Ishikawa (cell line): ENCODE data around the gene COX4I2.

Experiments
- CEBPB ChIP-seq: IDR thresholded peaks from 2 replicates; pipeline ENCODE4 v1.6.1; 2012
- CREB1 ChIP-seq: IDR thresholded peaks from 2 replicates; pipeline ENCODE4 v1.6.1; 2012; ENCODE audit warnings: low read depth
- EGR1 ChIP-seq: IDR thresholded peaks from 2 replicates; pipeline ENCODE4 v1.6.1; 2012
- EP300 ChIP-seq: IDR thresholded peaks from 2 replicates; pipeline ENCODE4 v1.6.1; 2012; ENCODE audit warnings: borderline replicate concordance
- FOXM1 ChIP-seq: IDR thresholded peaks from 2 replicates; pipeline ENCODE4 v1.6.1; 2012; ENCODE audit warnings: low read depth, borderline replicate concordance
- NFIC ChIP-seq: IDR thresholded peaks from 2 replicates; pipeline ENCODE4 v1.6.1; 2012
- RAD21 ChIP-seq: IDR thresholded peaks from 2 replicates; pipeline ENCODE4 v1.6.1; 2012; ENCODE audit warnings: low read depth
- REST ChIP-seq: IDR thresholded peaks from 2 replicates; pipeline ENCODE4 v1.6.1; 2012; ENCODE audit warnings: low read depth, mild to moderate bottlenecking
- TAF1 ChIP-seq: IDR thresholded peaks from 2 replicates; pipeline ENCODE4 v1.6.1; 2012; ENCODE audit warnings: low read depth, mild to moderate bottlenecking
- TCF12 ChIP-seq: IDR thresholded peaks from 2 replicates; pipeline ENCODE4 v1.6.1; 2012; ENCODE audit warnings: low read depth
- TEAD4 ChIP-seq: IDR thresholded peaks from 2 replicates; pipeline ENCODE4 v1.6.1; 2012
- YY1 ChIP-seq: IDR thresholded peaks from 2 replicates; pipeline ENCODE4 v1.6.1; 2012; ENCODE audit warnings: low read depth
- ZBTB7A ChIP-seq: IDR thresholded peaks from 2 replicates; pipeline ENCODE4 v1.6.1; 2012; ENCODE audit warnings: low read depth
- TF ChIP-seq, protein P1 (sequence below): IDR thresholded peaks from 2 replicates; pipeline ENCODE4 v1.6.1; 2012
- TF ChIP-seq, protein P2 (sequence below): IDR thresholded peaks from 2 replicates; pipeline ENCODE4 v1.6.1; 2012

The COX4I2 gene

DNA sequence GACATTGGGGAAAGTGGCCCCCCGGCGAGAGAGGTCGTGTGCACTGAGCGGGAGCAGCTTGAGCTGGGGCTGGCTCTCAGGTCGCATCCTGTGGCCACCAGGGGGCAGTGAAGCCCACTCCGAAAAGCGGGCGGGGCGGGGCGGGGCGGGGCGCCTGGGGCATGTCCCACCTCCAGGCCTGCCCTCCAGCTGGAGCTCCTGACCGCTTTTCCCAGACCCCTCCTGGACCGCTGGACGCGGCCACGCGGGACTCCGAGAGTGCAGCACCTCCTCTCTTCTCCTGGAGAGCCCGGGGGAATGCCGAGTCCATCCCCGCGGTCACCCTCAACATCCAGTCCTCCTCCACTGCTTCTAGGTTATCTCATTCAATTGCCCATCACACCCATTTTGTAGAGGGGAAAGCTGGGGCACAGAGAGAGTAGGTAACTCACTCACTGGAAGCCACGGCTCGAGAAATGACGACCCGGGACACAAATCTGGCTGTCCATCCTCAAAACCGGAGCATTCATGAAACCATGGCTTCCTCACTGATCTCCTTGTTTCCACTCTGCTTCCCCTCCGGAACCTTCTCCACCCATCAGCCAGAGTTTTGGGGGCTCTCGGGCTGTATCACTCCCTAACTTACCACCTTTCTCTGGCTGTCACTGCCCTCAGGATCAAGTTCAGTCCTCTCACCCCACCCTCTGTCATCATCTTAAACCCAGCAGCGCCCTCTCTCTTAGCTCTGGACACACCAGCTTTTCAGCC, 24.1 kb downstream of the COX4I2 start:
- no peak for TF ChIP-seq TEAD4
- TF ChIP-seq, protein P1, sequence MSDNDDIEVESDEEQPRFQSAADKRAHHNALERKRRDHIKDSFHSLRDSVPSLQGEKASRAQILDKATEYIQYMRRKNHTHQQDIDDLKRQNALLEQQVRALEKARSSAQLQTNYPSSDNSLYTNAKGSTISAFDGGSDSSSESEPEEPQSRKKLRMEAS, result 0 out of 2 replicates have a peak, but pooled peaks have one; percentile 29
- 0 out of 2 replicates have a peak, but pooled peaks have one; percentile 19 for TF ChIP-seq TAF1
- TF ChIP-seq TCF12, result 0 out of 2 replicates have a peak, but pooled peaks have one; percentile 21
- no peak for TF ChIP-seq REST
- TF ChIP-seq, protein P2, sequence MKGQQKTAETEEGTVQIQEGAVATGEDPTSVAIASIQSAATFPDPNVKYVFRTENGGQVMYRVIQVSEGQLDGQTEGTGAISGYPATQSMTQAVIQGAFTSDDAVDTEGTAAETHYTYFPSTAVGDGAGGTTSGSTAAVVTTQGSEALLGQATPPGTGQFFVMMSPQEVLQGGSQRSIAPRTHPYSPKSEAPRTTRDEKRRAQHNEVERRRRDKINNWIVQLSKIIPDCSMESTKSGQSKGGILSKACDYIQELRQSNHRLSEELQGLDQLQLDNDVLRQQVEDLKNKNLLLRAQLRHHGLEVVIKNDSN, result no peak
- TF ChIP-seq YY1, result 0 out of 2 replicates have a peak, but pooled peaks have one; percentile 23
- TF ChIP-seq ZBTB7A, result no peak
- no peak for TF ChIP-seq FOXM1
- TF ChIP-seq EP300, result no peak
- no peak for TF ChIP-seq EGR1
- no peak for TF ChIP-seq CREB1
- TF ChIP-seq NFIC, result no peak
- peak; percentile 62; the same call in 1 of the 2 replicates for TF ChIP-seq RAD21
- TF ChIP-seq CEBPB, result no peak

DNA sequence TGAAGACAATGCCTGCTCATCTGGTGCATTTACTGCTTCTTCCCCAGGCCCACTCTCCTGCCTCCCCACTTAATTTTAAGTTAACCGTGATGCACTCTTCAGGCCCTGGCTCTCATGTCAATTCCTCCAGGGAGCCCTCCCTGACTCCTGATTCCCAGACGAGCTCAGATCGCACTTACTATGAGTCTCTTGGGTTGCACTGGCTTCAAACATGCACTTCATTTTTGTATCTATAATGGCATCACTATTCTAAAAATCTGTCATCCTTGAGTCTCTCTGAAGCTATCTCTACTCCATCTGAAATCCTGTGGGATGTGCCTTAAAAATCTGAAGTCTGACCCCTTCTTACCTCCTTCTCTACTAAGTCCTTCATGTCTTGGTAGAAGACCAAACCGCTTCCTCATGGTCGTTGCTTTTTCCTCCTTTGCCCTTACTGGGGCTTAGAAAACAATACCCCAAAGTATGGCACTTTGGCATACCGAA, 24.7 kb downstream of the COX4I2 start:
- no peak for TF ChIP-seq TCF12
- no peak for TF ChIP-seq NFIC
- TF ChIP-seq REST, result no peak

DNA sequence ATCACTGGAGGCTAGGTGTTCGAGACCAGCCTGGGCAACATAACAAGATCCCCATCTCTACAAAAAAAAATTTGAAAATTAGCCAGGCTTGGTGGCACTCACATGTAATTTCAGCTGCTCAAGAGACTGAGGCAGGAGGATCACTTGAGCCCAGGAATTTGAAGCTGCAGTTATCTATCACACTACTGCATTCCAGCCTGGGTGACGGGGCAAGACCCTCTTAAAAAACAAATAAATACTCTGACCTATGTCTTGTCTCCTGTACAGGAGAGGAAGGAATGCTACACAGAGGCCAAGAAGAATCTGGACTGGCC, 25.8 kb downstream of the COX4I2 start:
- TF ChIP-seq CREB1 (no peak), TAF1 (no peak), EGR1 (no peak), NFIC (no peak), YY1 (no peak), EP300 (no peak), TEAD4 (no peak), RAD21 (no peak), FOXM1 (no peak), ZBTB7A (no peak), REST (no peak), TCF12 (no peak), CEBPB (no peak)
- TF ChIP-seq, protein P1, result no peak
- TF ChIP-seq, protein P2, result no peak

DNA sequence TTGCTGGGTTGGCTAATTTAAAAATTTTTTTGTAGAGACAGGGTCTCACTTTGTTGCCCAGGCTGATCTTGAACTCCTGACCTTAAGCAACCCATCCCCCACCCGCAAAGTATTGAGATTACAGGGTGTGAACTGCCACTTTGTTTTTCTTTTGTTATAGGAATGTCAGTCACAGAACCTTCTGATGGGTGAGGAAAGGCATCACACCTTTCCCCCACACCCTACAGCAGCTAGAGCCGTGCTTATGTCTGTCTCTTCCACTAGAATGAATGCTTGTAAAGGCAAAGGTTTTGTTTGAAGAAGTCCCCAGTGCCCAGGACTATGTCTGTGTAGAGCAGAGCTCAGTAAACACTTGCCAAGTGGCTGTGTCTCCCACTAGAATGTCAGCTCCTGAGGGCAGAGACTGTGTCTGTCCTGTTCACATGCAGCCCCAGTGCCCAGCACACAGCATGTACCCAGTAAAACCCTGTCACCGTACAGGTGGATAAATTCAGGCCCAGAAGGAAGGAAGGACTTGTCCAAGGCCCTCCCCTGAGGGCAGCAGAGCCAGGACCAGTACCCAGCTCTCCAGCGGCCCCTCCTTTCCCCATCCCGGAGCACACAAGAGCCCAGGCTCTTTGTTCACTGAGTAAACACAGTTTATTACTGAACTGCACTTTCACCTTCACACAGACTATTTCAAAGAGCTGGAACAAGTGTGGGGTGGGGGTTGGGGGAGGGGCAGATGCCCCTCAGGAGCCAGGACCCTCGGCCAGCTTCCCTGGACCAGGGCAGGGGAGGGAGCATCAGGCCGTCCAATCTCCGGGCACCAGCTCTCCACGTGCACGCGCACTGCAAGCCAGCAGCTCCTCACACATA, 26.4 kb downstream of the COX4I2 start:
- TF ChIP-seq RAD21 (no peak), YY1 (no peak), REST (no peak), TCF12 (no peak), TEAD4 (no peak)
- TF ChIP-seq, protein P2, result no peak
